Stimulated activated naive CD8-positive, alpha-beta T cell treated with anti-CD3 and anti-CD28 coated beads, Interleukin-15, Interleukin-2, amounts not matched to agents 100 U/mL and 50 U/mL, for 24 hours (primary cell): ENCODE measurements around the gene ANXA9.

Source experiments
- ATAC-seq: fragments of 150-1000 bp; cut with Tn5 transposase; one replicate; pipeline ENCODE4 v1.10.0; 2021
- DNase-seq: peaks from one replicate; pipeline ENCODE4 v3.0.0; 2021

Gene ANXA9

GRCh38 chr1:150974580-150975478 lies 7.3 kb upstream of the ANXA9 start, which contains the start of gene CERS2:
CERS2 (minus strand) TSS chr1:150974835; CDS start chr1:150969090, 5,745 bp downstream.
- ATAC-seq: peak; percentile 45
- peak; percentile 75 for DNase-seq

- no peak for ATAC-seq
- no peak for DNase-seq
Observed at GRCh38 chr1:150976401-150976821, 5.7 kb upstream of the ANXA9 start.

GRCh38 chr1:150976879-150977694 lies 5.0 kb upstream of the ANXA9 start:
- DNase-seq (peak; percentile 88), ATAC-seq (peak; percentile 62)

- ATAC-seq (peak; percentile 58), DNase-seq (peak; percentile 90)
Observed at GRCh38 chr1:150979092-150980056, 2.7 kb upstream of the ANXA9 start.

- DNase-seq (no peak), ATAC-seq (no peak)
Observed at GRCh38 chr1:150981177-150981804, 801 bp upstream of the ANXA9 start.

- ATAC-seq (no peak), DNase-seq (no peak)
Observed at GRCh38 chr1:150985179-150985825, 3.2 kb downstream of the ANXA9 start.

GRCh38 chr1:150987924-150988323 lies 5.8 kb downstream of the ANXA9 start:
- no peak for DNase-seq
- no peak for ATAC-seq

- DNase-seq: no peak
- no peak for ATAC-seq
Observed at GRCh38 chr1:150992626-150993025, 10.5 kb downstream of the ANXA9 start.

GRCh38 chr1:150994248-150994647 lies 12.2 kb downstream of the ANXA9 start:
- DNase-seq (no peak), ATAC-seq (no peak)

GRCh38 chr1:150995460-150995859 lies 13.4 kb downstream of the ANXA9 start:
- no peak for DNase-seq
- ATAC-seq: no peak

GRCh38 chr1:150995896-150996295 lies 13.8 kb downstream of the ANXA9 start:
- ATAC-seq (no peak), DNase-seq (no peak)

- DNase-seq: no peak
- ATAC-seq: no peak
Observed at GRCh38 chr1:150997126-150997872, 15.2 kb downstream of the ANXA9 start.

GRCh38 chr1:150997949-150998348 lies 15.9 kb downstream of the ANXA9 start:
- ATAC-seq: no peak

GRCh38 chr1:150999051-150999674 lies 17.1 kb downstream of the ANXA9 start:
- peak; percentile 51 for DNase-seq
- ATAC-seq: peak; percentile 78

More at GRCh38 chr1:150997949-150998348, 15.9 kb downstream of the ANXA9 start:
- DNase-seq: no peak

- ATAC-seq (no peak), DNase-seq (no peak)
Observed at GRCh38 chr1:150999926-151000325, 17.8 kb downstream of the ANXA9 start.

GRCh38 chr1:151000408-151000807 lies 18.3 kb downstream of the ANXA9 start:
- ATAC-seq (no peak), DNase-seq (no peak)

- ATAC-seq (no peak), DNase-seq (no peak)
Observed at GRCh38 chr1:151001602-151002001, 19.5 kb downstream of the ANXA9 start.

- ATAC-seq (no peak), DNase-seq (no peak)
Observed at GRCh38 chr1:151002051-151002450, 20.0 kb downstream of the ANXA9 start.

GRCh38 chr1:151002611-151003010 lies 20.5 kb downstream of the ANXA9 start:
- DNase-seq (no peak), ATAC-seq (no peak)
